K562 (cell line): Measurements from ENCODE around the gene IGFALS. TPM values are rescaled to one million over a fixed set of nuclear protein-coding genes. Genes with fewer than 3 reads are reported as not detected.

Experiments
- ARHGAP35 ChIP-seq: fragments of 450-650 bp; IDR thresholded peaks from 2 replicates; pipeline ENCODE4 v1.6.1; 2018; ENCODE audit not compliant: partially characterized antibody
- CHD1 ChIP-seq: fragments of 200-600 bp; sonication (generic); IDR thresholded peaks from one replicate; pipeline ENCODE4 v1.6.1; 2012; ENCODE audit warnings: mild to moderate bottlenecking, moderate library complexity, low read length, inconsistent platforms
- CTBP1 ChIP-seq: fragments of 450-650 bp; IDR thresholded peaks from 2 replicates; pipeline ENCODE4 v1.6.1; 2016; ENCODE audit warnings: borderline replicate concordance
- EWSR1 ChIP-seq: fragments of 450-650 bp; IDR thresholded peaks from 2 replicates; pipeline ENCODE4 v1.6.1; 2018; ENCODE audit warnings: borderline replicate concordance, mild to moderate bottlenecking, low read depth, moderate library complexity; ENCODE audit not compliant: partially characterized antibody
- FOXP4 ChIP-seq: sonication (generic); formaldehyde crosslinking; IDR thresholded peaks from 2 replicates; pipeline ENCODE4 v1.8.0; 2022; ENCODE audit warnings: mild to moderate bottlenecking, missing genetic modification reagents, borderline replicate concordance
- GTF2E2 ChIP-seq: fragments of 200-800 bp; sonication (Bioruptor generic); IDR thresholded peaks from 2 replicates; pipeline ENCODE4 v1.6.1; 2016; ENCODE audit warnings: missing genetic modification characterization, missing compliant biosample characterization
- POLR3A ChIP-seq: IDR thresholded peaks from 2 replicates; pipeline ENCODE4 v1.6.1; 2011; ENCODE audit warnings: borderline replicate concordance, mild to moderate bottlenecking, moderate library complexity; ENCODE audit not compliant: insufficient read length, insufficient read depth; ENCODE audit errors: extremely low read depth
- RAD51 ChIP-seq: fragments of 450-650 bp; IDR thresholded peaks from 2 replicates; pipeline ENCODE4 v1.7.1; 2016; ENCODE audit warnings: low read depth, mild to moderate bottlenecking, borderline replicate concordance
- RBM22 ChIP-seq: fragments of 200-400 bp; formaldehyde crosslinking; IDR thresholded peaks from 2 replicates; pipeline ENCODE4 v1.6.1; 2018; ENCODE audit warnings: low read length, low read depth; ENCODE audit not compliant: poor library complexity, severe bottlenecking
- TAL1 ChIP-seq: fragments of 450-650 bp; IDR thresholded peaks from 2 replicates; pipeline ENCODE4 v1.6.1; 2016; ENCODE audit warnings: mild to moderate bottlenecking
- TEAD2 ChIP-seq: fragments of 450-650 bp; IDR thresholded peaks from 2 replicates; pipeline ENCODE4 v1.6.1; 2016; ENCODE audit warnings: missing genetic modification characterization, control low read depth, missing compliant biosample characterization
- ZBTB40 ChIP-seq, 2 experiments: fragments of 450-650 bp in 1 of 2; sonication (generic) in 1 of 2; formaldehyde crosslinking in 1 of 2; IDR thresholded peaks; 2 replicates each; pipeline versions ENCODE4 v1.7.1 to v1.9.0; 2016 to 2022; ENCODE audit warnings: inconsistent platforms in 1 of 2, mild to moderate bottlenecking in 1 of 2, missing genetic modification reagents in 1 of 2
- ZFP91 ChIP-seq: sonication (generic); formaldehyde crosslinking; IDR thresholded peaks from 2 replicates; pipeline ENCODE4 v1.8.0; 2022; ENCODE audit warnings: mild to moderate bottlenecking, missing genetic modification reagents
- polyA plus RNA-seq, 8 experiments: library from polyadenylated mRNA; depleted of rRNA in 4 of 8; stranded (reverse) in 5 of 8; unstranded in 3 of 8; fragments of >200 nt; fragmentation: Nextera tagmentation in 2 of 8; fragmentation: Illumina TruSeq in 1 of 8; extraction: Ambion mirVana in 2 of 8; extraction: Trizol in 1 of 8; gene quantifications; 2 replicates each; pipeline versions ENCODE4 v1.2.1 to v1.2.3, GENCODE V29; 2011 to 2014; ENCODE audit warnings: inconsistent platforms in 1 of 8, missing spikeins in 1 of 8
- total RNA-seq, 7 experiments: library from RNA; depleted of rRNA in 6 of 7; stranded (reverse); fragments of >200 nt in 6 of 7; fragmentation: Illumina TruSeq in 2 of 7; extraction: Trizol in 2 of 7; gene quantifications; 2 replicates each; pipeline versions ENCODE4 v1.2.1 to v1.2.3, GENCODE V29; 2011 to 2021; ENCODE audit warnings: low replicate concordance in 1 of 7

The IGFALS gene
- total and polyA plus RNA-seq, 9 of the 15 experiments (the other 6 are each of a cell fraction or from before 2014, with no cell fraction given) = not detected

GRCh38 chr16:1782408-1783264 is 10.9 kb downstream of the IGFALS start, which contains the start of the genes NUBP2 and SPSB3 (continued):
- TF ChIP-seq FOXP4 (CRISPR knock-in tag) = no peak; the same call in 1 of the 2 replicates
- TF ChIP-seq CTBP1 = peak; percentile 74
- TF ChIP-seq CHD1 = no peak
- TF ChIP-seq TEAD2 = no peak
- peak; percentile 99 for TF ChIP-seq ZBTB40 (IDR thresholded peaks at IDR 0.05)
- TF ChIP-seq ZBTB40 (CRISPR knock-in tag; IDR thresholded peaks at IDR 0.05) = no peak
- no peak for TF ChIP-seq EWSR1
- TF ChIP-seq ARHGAP35 = no peak
- no peak for TF ChIP-seq TAL1
- TF ChIP-seq ZFP91 (CRISPR knock-in tag) = no peak
- no peak for TF ChIP-seq RAD51
- TF ChIP-seq GTF2E2 (tag) = no peak
- TF ChIP-seq POLR3A = no peak
- no peak for TF ChIP-seq RBM22
